GM12878 (cell line): ENCODE results near the gene MICALL1. TPM values are rescaled to one million over a fixed set of nuclear protein-coding genes. Genes with fewer than 3 reads are reported as not detected.

Experiments used
- ATAC-seq: fragments of 200-7000 bp; cut with Tn5 transposase; 3 replicates; pipeline ENCODE4 v1.9.1; 2020; ENCODE audit warnings: mild to moderate bottlenecking, moderate library complexity
- BruUV-seq: library from RNA; stranded (reverse); fragments of 400-500 nt; replicated peaks from 2 replicates; lab custom pipeline; 2021; lab: Mats Ljungman, UMichigan
- CTCF ChIA-PET: fragments of 300-600 bp; sonication (Branson Sonifier 250); formaldehyde crosslinking; extraction: SDS; loops from one replicate; lab custom pipeline; 2021; ENCODE audit warnings: inconsistent platforms; lab: Yijun Ruan, JAX
- POLR2A ChIA-PET: fragments of 350-600 bp; formaldehyde crosslinking; extraction: SDS; loops from one replicate; lab custom pipeline; 2021; ENCODE audit warnings: inconsistent platforms; lab: Charles Lee
- RAD21 ChIA-PET: fragments of 300-600 bp; sonication (Branson Sonifier 250); formaldehyde crosslinking; loops from one replicate; lab custom pipeline; 2023; ENCODE audit warnings: antibody characterized with exemption; ENCODE audit not compliant: unreplicated experiment; lab: Charles Lee
- SMC1A ChIA-PET: fragments of 300-600 bp; sonication (Branson Sonifier 250); formaldehyde crosslinking; loops from one replicate; lab custom pipeline; 2023; ENCODE audit not compliant: unreplicated experiment, uncharacterized antibody; lab: Charles Lee
- DNase-seq: peaks from one replicate; pipeline ENCODE4 v3.0.0-alpha.2; 2011; ENCODE audit warnings: low read depth, low spot score
- FAIRE-seq: peaks from 3 replicates; lab custom pipeline; 2011; peaks lifted over from hg19 to GRCh38; lab: Jason Lieb, UNC
- H2AFZ ChIP-seq: 2 replicates; pipeline ENCODE4 v1.6.0; 2011; ENCODE audit warnings: low read depth, low read length, control low read depth; ENCODE audit not compliant: control insufficient read depth
- H3K27ac ChIP-seq: 2 replicates; pipeline ENCODE4 v1.5.1; 2011; ENCODE audit warnings: control low read depth; ENCODE audit not compliant: control insufficient read depth, insufficient read depth
- H3K27me3 ChIP-seq, 2 experiments: replicated peaks in 1 of 2; 2 replicates each; pipeline versions ENCODE4 v1.6.0 to v1.6.1; 2011; ENCODE audit warnings: low read length in 1 of 2; ENCODE audit not compliant: control insufficient read depth in 2 of 2, insufficient read depth in 2 of 2
- H3K36me3 ChIP-seq, 2 experiments: 2 replicates each; pipeline ENCODE4 v1.5.1; 2011; ENCODE audit warnings: low read length in 1 of 2; ENCODE audit not compliant: control insufficient read depth in 2 of 2, insufficient read depth in 2 of 2
- H3K4me1 ChIP-seq: 2 replicates; pipeline ENCODE4 v1.6.1; 2011; ENCODE audit warnings: mild to moderate bottlenecking, low read length, moderate library complexity, mixed read lengths; ENCODE audit not compliant: control insufficient read depth, insufficient read depth
- H3K4me2 ChIP-seq: 2 replicates; pipeline ENCODE4 v1.6.0; 2011; ENCODE audit warnings: control low read depth; ENCODE audit not compliant: control insufficient read depth, insufficient read depth
- H3K4me3 ChIP-seq: fragments of 200-600 bp; sonication (generic); 2 replicates; pipeline ENCODE4 v1.5.1; 2016
- H3K79me2 ChIP-seq: 2 replicates; pipeline ENCODE4 v1.6.0; 2011; ENCODE audit warnings: low read length; ENCODE audit not compliant: control insufficient read depth, insufficient read depth
- H3K9ac ChIP-seq: 2 replicates; pipeline ENCODE4 v1.8.0; 2011; ENCODE audit warnings: low read length, control low read depth, mixed read lengths; ENCODE audit not compliant: control insufficient read depth, insufficient read depth
- H3K9me3 ChIP-seq: replicated peaks from 3 replicates; pipeline ENCODE4 v1.5.1; 2011; ENCODE audit warnings: mild to moderate bottlenecking, low read length; ENCODE audit not compliant: control insufficient read depth, insufficient read depth
- H4K20me1 ChIP-seq: 2 replicates; pipeline ENCODE4 v1.6.0; 2011; ENCODE audit not compliant: control insufficient read depth, insufficient read depth
- CBX3 ChIP-seq: fragments of 200-600 bp; sonication (generic); IDR thresholded peaks from 2 replicates; pipeline ENCODE4 v1.6.1; 2016; ENCODE audit warnings: low read depth, borderline replicate concordance
- ESRRA ChIP-seq: IDR thresholded peaks from 2 replicates; pipeline ENCODE4 v1.6.1; 2012; ENCODE audit warnings: mild to moderate bottlenecking, low read length, improper control_type of control experiment
- NFIC ChIP-seq: IDR thresholded peaks from 2 replicates; pipeline ENCODE4 v1.6.1; 2012; ENCODE audit warnings: low read depth, mild to moderate bottlenecking, inconsistent platforms, low read length, moderate library complexity
- NKRF ChIP-seq: fragments of 450-650 bp; conservative IDR thresholded peaks from 2 replicates; pipeline ENCODE4 v1.6.1; 2017; ENCODE audit warnings: mild to moderate bottlenecking, moderate library complexity
- POU2F2 ChIP-seq: IDR thresholded peaks from 3 replicates; pipeline ENCODE4 v1.6.1; 2011; ENCODE audit warnings: low read depth, mild to moderate bottlenecking, low read length, borderline replicate concordance
- STAT3 ChIP-seq: IDR thresholded peaks from 2 replicates; pipeline ENCODE4 v1.6.1; 2011; ENCODE audit warnings: low read depth, low read length, improper control_type of control experiment
- WGBS: methylation state at CpG from one replicate; pipeline ENCODE4 v1.1.6; 2016; ENCODE audit warnings: low lambda C conversion rate; ENCODE audit not compliant: insufficient replicate concordance, insufficient coverage; ENCODE audit errors: missing lambda C conversion rate; 5-methylcytosine and 5-hydroxymethylcytosine counted together
- in situ Hi-C: fragments of 300-500 bp; cut with MboI; formaldehyde crosslinking; loops from 9 replicates; pipeline ENCODE4 v1.14.3; 2018; ENCODE audit warnings: mixed read lengths
- intact Hi-C: fragments of 100-400 bp; cut with micrococcal nuclease; formaldehyde crosslinking; loops from one replicate; pipeline ENCODE4 v1.14.2; 2022; ENCODE audit not compliant: unreplicated experiment
- polyA plus RNA-seq, 11 experiments: library from polyadenylated mRNA; depleted of rRNA in 4 of 11; unstranded in 6 of 11; stranded (reverse) in 5 of 11; fragments of >200 nt; fragmentation: Nextera tagmentation in 4 of 11; fragmentation: Illumina TruSeq in 1 of 11; extraction: Ambion mirVana in 4 of 11; extraction: Trizol in 1 of 11; gene quantifications; 1 replicate in 1 of 11; 2 replicates in 10 of 11; pipeline versions ENCODE4 v1.2.1 to v1.2.3, GENCODE V29; 2011 to 2016; ENCODE audit warnings: inconsistent platforms in 2 of 11, missing spikeins in 2 of 11, low read depth in 1 of 11
- total RNA-seq, 4 experiments: library from RNA; depleted of rRNA in 3 of 4; stranded (reverse); fragments of >200 nt in 3 of 4; fragmentation: Illumina TruSeq in 1 of 4; extraction: Trizol in 1 of 4; gene quantifications; 2 replicates each; pipeline versions ENCODE4 v1.2.1 to v1.2.3, GENCODE V29; 2013 to 2021
- TF ChIP-seq, protein P1 (sequence below): IDR thresholded peaks from 2 replicates; pipeline ENCODE4 v1.6.1; 2011; ENCODE audit warnings: borderline replicate concordance, low read depth, mild to moderate bottlenecking, moderate library complexity, mixed read lengths, low read length; ENCODE audit not compliant: insufficient read depth; ENCODE audit errors: extremely low read length

MICALL1 gene
- total and polyA plus RNA-seq, 10 of the 15 experiments (the other 5 are each of a cell fraction or from before 2014, with no cell fraction given), result 0.72 to 30.7 (median 7.8) TPM

DNA sequence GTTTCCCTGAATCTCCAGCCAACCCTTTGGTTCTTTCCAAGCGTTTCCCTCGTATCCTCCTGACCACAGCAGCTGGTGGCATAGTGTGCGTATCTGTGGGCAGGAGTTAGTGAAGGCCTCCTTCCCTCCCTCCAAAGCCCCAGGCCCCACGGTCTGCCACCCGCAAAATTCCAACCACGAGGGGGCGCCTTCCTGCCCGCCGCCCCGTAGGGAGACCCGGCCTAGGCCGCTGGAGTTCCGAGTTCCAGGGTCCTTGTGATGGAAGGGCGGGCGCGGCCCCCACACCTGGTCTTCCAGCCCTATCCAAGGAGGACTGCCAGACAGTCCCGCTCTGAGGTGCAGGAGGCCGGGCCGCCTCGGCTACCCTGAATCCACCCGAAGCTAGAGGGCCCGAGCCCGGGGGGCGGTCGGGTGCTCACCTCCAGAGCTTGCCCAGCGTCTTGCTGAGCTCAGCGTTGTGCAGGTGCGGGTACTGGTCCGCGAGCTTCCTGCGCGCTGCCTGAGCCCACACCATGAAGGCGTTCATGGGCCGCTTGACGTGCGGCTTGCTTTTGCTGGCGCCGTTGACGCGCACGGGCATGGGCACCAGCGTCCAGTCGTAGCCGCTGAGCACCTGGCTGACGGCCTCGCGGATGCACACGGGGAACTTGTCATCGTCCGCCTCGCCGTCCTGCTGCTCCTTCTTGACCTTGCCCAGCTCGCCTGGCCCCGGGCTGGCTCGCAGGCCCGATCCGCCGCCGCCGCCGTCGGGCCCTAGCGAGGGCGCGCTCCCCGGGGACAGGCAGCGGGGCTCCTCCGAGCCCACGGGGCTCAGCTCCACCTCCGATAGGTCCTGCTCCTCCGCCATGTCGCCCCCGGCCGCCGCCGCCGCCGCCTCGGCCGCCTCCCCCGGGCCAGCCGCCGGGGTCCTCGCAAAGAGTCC, 77.1 kb downstream of the MICALL1 start:
- ChIA-PET POLR2A (no interaction called here), SMC1A (no interaction called here), CTCF (no interaction called here), RAD21 (no interaction called here)
- Histone ChIP-seq H3K4me3 (no peak overlapping the region), H3K9me3 (no peaks in the 10 kb centered on the region), H3K79me2 (no peaks in the 10 kb centered on the region), H3K9ac (no peak overlapping the region), H3K36me3 (no peaks in the 10 kb centered on the region; a peak in 1 of 4 replicates), H2AFZ (no peak overlapping the region), H3K27ac (no peak overlapping the region), H3K4me1 (no peaks in the 10 kb centered on the region), H3K27me3 (no peaks in the 10 kb centered on the region), H4K20me1 (no peaks in the 10 kb centered on the region), H3K4me2 (no peak overlapping the region)
- ATAC-seq, result no peak
- in situ Hi-C loops (no loop called here), intact Hi-C loops (no loop called here)
- WGBS, result 92% methylated on average over 51 of the region's 84 CpGs
- BruUV-seq, result no TSS peak
- no peak for DNase-seq
- no peak for FAIRE-seq
- TF ChIP-seq NKRF, result no peak
- TF ChIP-seq CBX3, result no peak
- no peak for TF ChIP-seq STAT3
- TF ChIP-seq NFIC, result no peak
- no peak for TF ChIP-seq ESRRA
- TF ChIP-seq POU2F2, result no peak
- TF ChIP-seq, protein P1, sequence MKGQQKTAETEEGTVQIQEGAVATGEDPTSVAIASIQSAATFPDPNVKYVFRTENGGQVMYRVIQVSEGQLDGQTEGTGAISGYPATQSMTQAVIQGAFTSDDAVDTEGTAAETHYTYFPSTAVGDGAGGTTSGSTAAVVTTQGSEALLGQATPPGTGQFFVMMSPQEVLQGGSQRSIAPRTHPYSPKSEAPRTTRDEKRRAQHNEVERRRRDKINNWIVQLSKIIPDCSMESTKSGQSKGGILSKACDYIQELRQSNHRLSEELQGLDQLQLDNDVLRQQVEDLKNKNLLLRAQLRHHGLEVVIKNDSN, result no peak
